SK-N-SH (cell line): ENCODE measurements around the gene HDAC7.

Experiments used
- FOXJ3 ChIP-seq: sonication (generic); formaldehyde crosslinking; IDR thresholded peaks from 2 replicates; pipeline ENCODE4 v1.5.1; 2020; ENCODE audit warnings: mild to moderate bottlenecking, missing genetic modification reagents
- NFIC ChIP-seq: IDR thresholded peaks from 2 replicates; pipeline ENCODE4 v1.4.0; 2012; ENCODE audit warnings: borderline replicate concordance
- TF ChIP-seq, protein P1 (sequence below): fragments of 200-600 bp; sonication (generic); IDR thresholded peaks from 2 replicates; pipeline ENCODE4 v1.6.1; 2017; ENCODE audit warnings: antibody characterized with exemption, mild to moderate bottlenecking, moderate library complexity

DNA sequence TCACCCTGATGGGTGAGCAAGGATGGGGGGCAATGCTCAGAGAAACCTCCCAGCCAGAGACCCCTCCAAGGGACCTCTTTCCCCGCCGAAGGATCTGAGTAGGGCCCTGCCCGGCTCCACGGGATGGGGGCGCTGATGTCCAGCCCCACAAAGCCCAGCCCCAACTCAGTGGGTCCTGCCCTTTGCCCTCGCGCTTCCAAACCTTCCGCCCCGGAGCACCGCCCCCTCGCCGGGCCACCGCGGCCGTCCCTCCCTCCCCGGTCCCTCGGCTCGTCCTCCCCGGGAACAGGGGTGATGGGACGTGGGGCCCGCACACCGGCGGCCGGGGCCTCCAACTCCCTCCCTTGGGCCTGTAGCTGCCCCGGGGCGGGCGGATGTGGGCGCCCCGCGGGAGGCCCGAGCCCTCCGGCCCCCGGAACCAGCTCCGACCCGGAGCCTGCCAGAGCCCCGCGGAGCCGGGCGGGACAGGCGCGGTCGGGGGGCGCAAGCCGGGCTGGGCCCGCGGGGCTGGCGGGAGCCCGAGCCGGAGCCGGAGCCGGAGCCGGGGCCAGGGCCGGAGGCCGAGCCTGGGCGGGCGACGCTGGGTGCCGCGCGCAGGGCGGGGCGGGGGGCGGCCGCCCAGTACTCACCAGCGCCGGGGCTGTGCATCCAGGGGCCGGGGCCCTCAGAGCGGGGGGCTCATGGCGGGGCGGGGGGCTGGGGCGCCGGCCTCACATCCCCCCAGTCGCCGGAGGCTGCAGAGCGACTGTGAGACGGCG is 386 bp downstream of the HDAC7 start:
- no peak for TF ChIP-seq FOXJ3 (CRISPR knock-in tag)
- no peak for TF ChIP-seq NFIC
- TF ChIP-seq, protein P1, sequence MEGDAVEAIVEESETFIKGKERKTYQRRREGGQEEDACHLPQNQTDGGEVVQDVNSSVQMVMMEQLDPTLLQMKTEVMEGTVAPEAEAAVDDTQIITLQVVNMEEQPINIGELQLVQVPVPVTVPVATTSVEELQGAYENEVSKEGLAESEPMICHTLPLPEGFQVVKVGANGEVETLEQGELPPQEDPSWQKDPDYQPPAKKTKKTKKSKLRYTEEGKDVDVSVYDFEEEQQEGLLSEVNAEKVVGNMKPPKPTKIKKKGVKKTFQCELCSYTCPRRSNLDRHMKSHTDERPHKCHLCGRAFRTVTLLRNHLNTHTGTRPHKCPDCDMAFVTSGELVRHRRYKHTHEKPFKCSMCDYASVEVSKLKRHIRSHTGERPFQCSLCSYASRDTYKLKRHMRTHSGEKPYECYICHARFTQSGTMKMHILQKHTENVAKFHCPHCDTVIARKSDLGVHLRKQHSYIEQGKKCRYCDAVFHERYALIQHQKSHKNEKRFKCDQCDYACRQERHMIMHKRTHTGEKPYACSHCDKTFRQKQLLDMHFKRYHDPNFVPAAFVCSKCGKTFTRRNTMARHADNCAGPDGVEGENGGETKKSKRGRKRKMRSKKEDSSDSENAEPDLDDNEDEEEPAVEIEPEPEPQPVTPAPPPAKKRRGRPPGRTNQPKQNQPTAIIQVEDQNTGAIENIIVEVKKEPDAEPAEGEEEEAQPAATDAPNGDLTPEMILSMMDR = peak; percentile 42
